SU-DHL-6 (cell line): ENCODE data around the gene TIMM44.

Source experiments
- EZH2phosphoT487 ChIP-seq: fragments of 200-600 bp; sonication (generic), shearing (Covaris generic); conservative IDR thresholded peaks from 2 replicates; pipeline ENCODE4 v1.6.1; 2018; ENCODE audit warnings: mild to moderate bottlenecking, antibody characterized with exemption, low read length, moderate library complexity, mixed read lengths
- TF ChIP-seq, protein P1 (sequence below): fragments of 200-600 bp; sonication (generic); IDR thresholded peaks from one replicate; pipeline ENCODE4 v1.5.1; 2017; ENCODE audit warnings: antibody characterized with exemption, mild to moderate bottlenecking, low read length, moderate library complexity; ENCODE audit not compliant: insufficient read depth, poor library complexity, severe bottlenecking

DNA sequence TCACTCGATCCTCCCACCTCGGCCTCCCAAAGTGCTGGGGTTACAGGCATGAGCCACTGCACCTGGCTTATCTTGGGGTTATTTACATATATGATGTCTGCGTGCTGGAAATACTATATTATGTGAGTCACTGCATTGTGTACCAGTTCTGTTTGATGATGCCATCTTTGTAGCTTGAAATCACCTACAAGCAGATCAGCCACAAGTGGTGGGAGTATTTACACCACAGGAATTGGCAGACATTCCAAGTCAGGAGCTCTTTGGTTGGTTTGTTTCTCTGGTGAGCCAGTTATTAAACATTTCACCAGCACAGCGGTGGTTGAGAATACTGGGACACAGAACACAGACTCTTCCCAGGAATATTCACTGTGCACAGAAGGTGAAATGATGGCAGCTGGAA lies 4.5 kb upstream of the TIMM44 start:
- TF ChIP-seq, protein P1, sequence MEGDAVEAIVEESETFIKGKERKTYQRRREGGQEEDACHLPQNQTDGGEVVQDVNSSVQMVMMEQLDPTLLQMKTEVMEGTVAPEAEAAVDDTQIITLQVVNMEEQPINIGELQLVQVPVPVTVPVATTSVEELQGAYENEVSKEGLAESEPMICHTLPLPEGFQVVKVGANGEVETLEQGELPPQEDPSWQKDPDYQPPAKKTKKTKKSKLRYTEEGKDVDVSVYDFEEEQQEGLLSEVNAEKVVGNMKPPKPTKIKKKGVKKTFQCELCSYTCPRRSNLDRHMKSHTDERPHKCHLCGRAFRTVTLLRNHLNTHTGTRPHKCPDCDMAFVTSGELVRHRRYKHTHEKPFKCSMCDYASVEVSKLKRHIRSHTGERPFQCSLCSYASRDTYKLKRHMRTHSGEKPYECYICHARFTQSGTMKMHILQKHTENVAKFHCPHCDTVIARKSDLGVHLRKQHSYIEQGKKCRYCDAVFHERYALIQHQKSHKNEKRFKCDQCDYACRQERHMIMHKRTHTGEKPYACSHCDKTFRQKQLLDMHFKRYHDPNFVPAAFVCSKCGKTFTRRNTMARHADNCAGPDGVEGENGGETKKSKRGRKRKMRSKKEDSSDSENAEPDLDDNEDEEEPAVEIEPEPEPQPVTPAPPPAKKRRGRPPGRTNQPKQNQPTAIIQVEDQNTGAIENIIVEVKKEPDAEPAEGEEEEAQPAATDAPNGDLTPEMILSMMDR, result no peak
- no peak for TF ChIP-seq EZH2phosphoT487
